Loucy (cell line): ENCODE data around the gene ZNF609.

Experiments used
- EZH2phosphoT487 ChIP-seq: fragments of 200-600 bp; IDR thresholded peaks from 2 replicates; pipeline ENCODE4 v1.6.1; 2018; ENCODE audit warnings: antibody characterized with exemption, mild to moderate bottlenecking, moderate library complexity, borderline replicate concordance
- TF ChIP-seq, protein P1 (sequence below): fragments of 200-600 bp; sonication (generic); conservative IDR thresholded peaks from 2 replicates; pipeline ENCODE4 v1.5.1; 2014; ENCODE audit warnings: mild to moderate bottlenecking, antibody characterized with exemption, low read length

- TF ChIP-seq, protein P1, sequence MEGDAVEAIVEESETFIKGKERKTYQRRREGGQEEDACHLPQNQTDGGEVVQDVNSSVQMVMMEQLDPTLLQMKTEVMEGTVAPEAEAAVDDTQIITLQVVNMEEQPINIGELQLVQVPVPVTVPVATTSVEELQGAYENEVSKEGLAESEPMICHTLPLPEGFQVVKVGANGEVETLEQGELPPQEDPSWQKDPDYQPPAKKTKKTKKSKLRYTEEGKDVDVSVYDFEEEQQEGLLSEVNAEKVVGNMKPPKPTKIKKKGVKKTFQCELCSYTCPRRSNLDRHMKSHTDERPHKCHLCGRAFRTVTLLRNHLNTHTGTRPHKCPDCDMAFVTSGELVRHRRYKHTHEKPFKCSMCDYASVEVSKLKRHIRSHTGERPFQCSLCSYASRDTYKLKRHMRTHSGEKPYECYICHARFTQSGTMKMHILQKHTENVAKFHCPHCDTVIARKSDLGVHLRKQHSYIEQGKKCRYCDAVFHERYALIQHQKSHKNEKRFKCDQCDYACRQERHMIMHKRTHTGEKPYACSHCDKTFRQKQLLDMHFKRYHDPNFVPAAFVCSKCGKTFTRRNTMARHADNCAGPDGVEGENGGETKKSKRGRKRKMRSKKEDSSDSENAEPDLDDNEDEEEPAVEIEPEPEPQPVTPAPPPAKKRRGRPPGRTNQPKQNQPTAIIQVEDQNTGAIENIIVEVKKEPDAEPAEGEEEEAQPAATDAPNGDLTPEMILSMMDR: no peak
- TF ChIP-seq EZH2phosphoT487: no peak
These were observed 108.4 kb downstream of the ZNF609 start for GRCh38 chr15:64568765-64569164.
